H1 (cell line): Measurements from ENCODE around the gene CHST11.

Source experiments
- CTCF ChIP-seq, 3 experiments: IDR thresholded peaks; 1 replicate in 2 of 3; 2 replicates in 1 of 3; pipeline versions ENCODE4 v1.5.1 to v1.6.1; 2011; ENCODE audit warnings: low read length in 3 of 3, mild to moderate bottlenecking in 3 of 3, inconsistent platforms in 2 of 3, low read depth in 1 of 3, moderate library complexity in 1 of 3; ENCODE audit not compliant: insufficient read depth in 1 of 3; ENCODE audit errors: control extremely low read depth in 1 of 3
- POLR2A ChIP-seq, 2 experiments: IDR thresholded peaks; 1 replicate in 1 of 2; 2 replicates in 1 of 2; pipeline ENCODE4 v1.6.1; 2011; ENCODE audit warnings: low read depth in 2 of 2, low read length in 2 of 2, mild to moderate bottlenecking in 2 of 2; ENCODE audit errors: control extremely low read depth in 1 of 2
- RXRA ChIP-seq: IDR thresholded peaks from 2 replicates; pipeline ENCODE4 v1.6.1; 2011; ENCODE audit warnings: low read depth, mild to moderate bottlenecking, low read length, moderate library complexity; ENCODE audit not compliant: insufficient read depth

- TF ChIP-seq POLR2A (IDR thresholded peaks at IDR 0.05; ENCODE audit: control extremely low read depth in 1 of 2, low read depth in 2 of 2, low read length in 2 of 2) (no peak), RXRA (no peak), CTCF (IDR thresholded peaks at IDR 0.05; ENCODE audit: control extremely low read depth in 1 of 3, insufficient read depth in 1 of 3, low read depth in 1 of 3, low read length in 3 of 3) (no peak)
Observed at GRCh38 chr12:104729610-104730446, 273.1 kb downstream of the CHST11 start.
